ENCODE measurements around the gene GNAS-AS1.
"Not testable (repeated sequence)": the region's sequence is repeated elsewhere in the genome, so short reads cannot be mapped to it uniquely, and the experiment has no call there.

GNAS-AS1 gene

GRCh38 chr20:58822149-58822548 lies 28.6 kb downstream of the GNAS-AS1 start:
- no peak for DNase-seq
- in situ Hi-C loops (cut with MboI; ENCODE audit: low pct_unique_long_range_greater_than_20kb, low sequenced_read_pairs) = no loop called here

DNA sequence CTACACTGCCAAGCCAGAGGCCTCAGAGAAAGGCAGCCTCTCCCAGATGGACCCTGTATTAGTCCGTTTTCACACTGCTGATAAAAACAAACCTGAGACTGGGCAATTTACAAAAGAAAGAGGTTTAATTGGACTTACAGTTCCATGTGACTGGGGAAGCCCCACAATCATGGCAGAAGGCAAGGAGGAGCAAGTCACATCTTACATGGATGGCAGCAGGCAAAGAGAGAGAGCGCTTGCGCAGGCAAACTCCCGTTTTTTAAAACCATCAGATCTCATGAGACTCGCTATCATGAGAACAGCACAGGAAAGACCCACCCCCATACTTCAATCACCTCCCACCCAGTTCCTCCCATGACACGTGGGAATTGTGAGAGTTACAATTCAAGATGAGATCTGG lies 30.2 kb downstream of the GNAS-AS1 start:
- in situ Hi-C loops (cut with MboI; ENCODE audit: low pct_unique_long_range_greater_than_20kb, low sequenced_read_pairs); DNase-seq: not testable (repeated sequence)

DNA sequence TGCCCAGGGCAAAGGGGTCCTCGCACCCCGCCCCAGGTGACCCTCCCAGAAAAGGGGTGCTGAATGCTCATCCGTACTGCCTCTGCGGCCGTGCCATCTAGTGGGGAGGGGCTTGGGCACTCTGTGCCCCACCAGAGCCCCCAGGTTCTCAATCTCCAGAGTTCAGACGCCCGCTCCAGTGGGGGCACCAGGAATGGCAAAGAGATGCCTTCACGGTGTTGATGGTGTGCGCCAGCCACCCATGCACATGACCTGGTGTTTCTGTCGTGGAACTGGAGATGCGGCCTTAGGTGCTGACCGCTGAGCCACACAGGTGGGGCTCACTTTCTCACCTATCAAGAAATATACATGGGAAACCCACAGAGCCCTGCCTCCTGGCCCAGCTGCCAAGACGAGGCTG lies 30.8 kb downstream of the GNAS-AS1 start:
- DNase-seq = no peak
- in situ Hi-C loops (cut with MboI; ENCODE audit: low pct_unique_long_range_greater_than_20kb, low sequenced_read_pairs) = no loop called here

- in situ Hi-C loops (cut with MboI; ENCODE audit: low pct_unique_long_range_greater_than_20kb, low sequenced_read_pairs) = no loop called here
- DNase-seq = no peak
Observed at GRCh38 chr20:58818586-58819285, 32.0 kb downstream of the GNAS-AS1 start.

DNA sequence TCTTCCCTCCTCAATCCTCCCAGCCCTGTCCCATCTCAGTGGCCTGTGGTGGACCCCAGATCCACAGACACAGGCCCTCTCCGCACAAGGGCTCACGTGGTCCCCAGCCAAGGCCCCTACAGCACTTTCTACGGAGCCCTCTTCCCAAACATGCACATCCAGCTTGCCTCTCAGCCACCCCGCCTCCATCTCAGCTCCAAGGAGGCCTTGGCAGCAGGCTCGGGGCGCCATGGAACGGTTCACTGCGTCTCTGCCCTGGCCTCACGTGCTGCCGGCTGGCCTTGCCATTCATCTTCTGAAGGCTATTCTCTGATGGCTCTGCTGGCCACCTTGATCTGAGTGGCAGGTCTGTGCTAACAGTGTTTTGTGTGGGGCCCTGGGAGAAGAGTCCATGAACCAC lies 33.0 kb downstream of the GNAS-AS1 start:
- in situ Hi-C loops (cut with MboI; ENCODE audit: low pct_unique_long_range_greater_than_20kb, low sequenced_read_pairs) = no loop called here
- no peak for DNase-seq

- in situ Hi-C loops (cut with MboI; ENCODE audit: low pct_unique_long_range_greater_than_20kb, low sequenced_read_pairs) = no loop called here
- DNase-seq = no peak
Observed at GRCh38 chr20:58816957-58817651, 33.6 kb downstream of the GNAS-AS1 start.

- no peak for DNase-seq
- in situ Hi-C loops (cut with MboI; ENCODE audit: low pct_unique_long_range_greater_than_20kb, low sequenced_read_pairs) = no loop called here
Observed at GRCh38 chr20:58816051-58816450, 34.7 kb downstream of the GNAS-AS1 start.

GRCh38 chr20:58815448-58815847 lies 35.3 kb downstream of the GNAS-AS1 start:
- DNase-seq = no peak

DNA sequence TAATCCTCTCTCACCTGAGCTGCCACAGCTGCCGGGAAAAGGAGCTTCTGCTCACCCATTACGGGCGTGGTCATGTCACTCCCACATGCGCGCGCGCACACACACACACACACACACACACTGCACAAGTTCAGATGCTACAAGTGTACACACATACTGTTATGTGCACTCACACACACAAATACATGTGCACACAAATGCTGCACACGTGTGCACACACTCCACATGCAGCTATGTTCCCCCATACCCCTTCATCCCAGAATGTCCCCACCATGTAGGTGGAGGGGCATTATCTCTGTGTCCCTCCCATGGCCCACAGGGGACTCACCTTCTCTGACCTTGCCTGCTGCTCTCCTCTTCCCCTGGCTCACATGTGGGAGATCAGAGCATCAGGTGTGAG lies 37.3 kb downstream of the GNAS-AS1 start:
- in situ Hi-C loops (cut with MboI; ENCODE audit: low pct_unique_long_range_greater_than_20kb, low sequenced_read_pairs) = no loop called here
- DNase-seq = no peak

More at GRCh38 chr20:58815448-58815847, 35.3 kb downstream of the GNAS-AS1 start:
- in situ Hi-C loops (cut with MboI; ENCODE audit: low pct_unique_long_range_greater_than_20kb, low sequenced_read_pairs) = no loop called here

- in situ Hi-C loops (cut with MboI; ENCODE audit: low pct_unique_long_range_greater_than_20kb, low sequenced_read_pairs) = no loop called here
- DNase-seq = no peak
Observed at GRCh38 chr20:58811334-58811733, 39.4 kb downstream of the GNAS-AS1 start.

DNA sequence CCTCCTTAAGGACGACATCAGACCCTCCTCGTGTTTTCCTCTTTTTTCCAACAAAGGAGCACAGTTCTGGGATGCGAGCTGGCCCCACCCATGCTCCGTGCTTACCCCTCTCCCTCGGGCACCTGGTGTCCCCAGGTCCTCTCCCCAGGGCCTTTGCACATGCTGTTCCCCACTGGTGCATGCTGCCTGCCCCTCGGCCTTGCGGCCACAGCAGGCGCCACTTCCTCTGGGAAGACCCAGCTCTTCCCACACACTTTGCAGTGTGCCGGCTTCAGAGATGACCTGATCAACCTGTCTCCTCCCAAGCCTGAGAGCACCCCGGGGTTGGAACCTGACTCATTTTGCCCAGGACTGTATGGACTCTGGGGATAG lies 39.8 kb downstream of the GNAS-AS1 start:
- no peak for DNase-seq
- in situ Hi-C loops (cut with MboI; ENCODE audit: low pct_unique_long_range_greater_than_20kb, low sequenced_read_pairs) = no loop called here

- no peak for DNase-seq
- in situ Hi-C loops (cut with MboI; ENCODE audit: low pct_unique_long_range_greater_than_20kb, low sequenced_read_pairs) = no loop called here
Observed at GRCh38 chr20:58810116-58810878, 40.4 kb downstream of the GNAS-AS1 start.

GRCh38 chr20:58808271-58809046 lies 42.2 kb downstream of the GNAS-AS1 start:
- in situ Hi-C loops (cut with MboI; ENCODE audit: low pct_unique_long_range_greater_than_20kb, low sequenced_read_pairs) = no loop called here
- no peak for DNase-seq

DNA sequence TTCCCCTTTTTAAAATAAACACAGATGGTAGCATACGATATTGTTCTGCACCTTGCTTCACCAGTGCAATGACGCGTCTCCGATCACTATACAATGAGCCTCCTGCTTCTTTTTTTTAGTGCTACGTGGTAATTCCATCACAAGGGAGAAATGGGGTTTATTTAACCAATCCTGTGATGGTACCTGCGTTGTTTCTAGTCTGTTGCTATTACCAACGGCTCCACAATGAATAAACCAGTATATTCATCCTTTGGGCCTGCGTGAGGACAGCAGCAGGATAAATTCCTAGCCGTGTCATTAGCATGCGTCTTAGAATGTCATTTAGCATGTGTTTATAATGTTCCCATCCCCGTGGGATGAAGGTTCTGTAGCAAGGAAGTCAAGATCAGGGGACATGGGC lies 42.9 kb downstream of the GNAS-AS1 start:
- no peak for DNase-seq
- in situ Hi-C loops (cut with MboI; ENCODE audit: low pct_unique_long_range_greater_than_20kb, low sequenced_read_pairs) = no loop called here

GRCh38 chr20:58803533-58803932 lies 47.2 kb downstream of the GNAS-AS1 start:
- in situ Hi-C loops (cut with MboI; ENCODE audit: low pct_unique_long_range_greater_than_20kb, low sequenced_read_pairs) = no loop called here
- DNase-seq = no peak

DNA sequence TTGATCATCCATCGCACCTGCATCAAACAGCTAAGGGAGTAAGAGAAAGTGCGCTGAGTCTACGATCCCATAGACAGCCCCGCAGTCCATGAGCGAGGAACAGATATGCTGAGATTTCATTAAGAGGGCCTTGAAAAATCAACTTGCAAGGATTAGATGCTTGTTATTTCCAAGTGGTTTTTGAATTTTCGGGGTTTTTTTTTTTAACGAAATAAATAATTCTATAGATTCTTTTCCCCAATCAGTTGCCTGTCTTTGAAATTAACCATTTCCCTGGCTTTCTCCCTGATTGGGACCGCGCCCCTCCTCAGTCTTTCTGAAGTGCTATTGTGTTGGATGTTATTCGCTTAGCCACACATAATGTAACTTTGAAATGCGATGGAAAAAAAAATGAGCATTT lies 48.6 kb downstream of the GNAS-AS1 start:
- in situ Hi-C loops (cut with MboI; ENCODE audit: low pct_unique_long_range_greater_than_20kb, low sequenced_read_pairs) = no loop called here
- no peak for DNase-seq

- no peak for DNase-seq
- in situ Hi-C loops (cut with MboI; ENCODE audit: low pct_unique_long_range_greater_than_20kb, low sequenced_read_pairs) = no loop called here
Observed at GRCh38 chr20:58800134-58800871, 50.4 kb downstream of the GNAS-AS1 start.

- in situ Hi-C loops (cut with MboI; ENCODE audit: low pct_unique_long_range_greater_than_20kb, low sequenced_read_pairs) = no loop called here
- no peak for DNase-seq
Observed at GRCh38 chr20:58797371-58798338, 53.0 kb downstream of the GNAS-AS1 start.
